ENCODE data around the gene DNASE1L3. TPM values are rescaled to one million over a fixed set of nuclear protein-coding genes. Genes with fewer than 3 reads are reported as not detected.

The DNASE1L3 gene
- total RNA-seq, 1 donor from 2014 or later: 1.9 TPM

- intact Hi-C loops (cut with micrococcal nuclease): no loop called here
- no peak for ATAC-seq
Measured at GRCh38 chr3:58184309-58184981, 26.3 kb downstream of the DNASE1L3 start.

GRCh38 chr3:58183891-58184290 is 26.9 kb downstream of the DNASE1L3 start:
- ATAC-seq (no peak), DNase-seq (no peak)
- intact Hi-C loops (cut with micrococcal nuclease): no loop called here

More at GRCh38 chr3:58184309-58184981, 26.3 kb downstream of the DNASE1L3 start:
- DNase-seq: no peak

- intact Hi-C loops (cut with micrococcal nuclease): no loop called here
- ATAC-seq (no peak), DNase-seq (no peak)
Measured at GRCh38 chr3:58183221-58183620, 27.6 kb downstream of the DNASE1L3 start.

GRCh38 chr3:58180940-58181587 is 29.7 kb downstream of the DNASE1L3 start:
- intact Hi-C loops (cut with micrococcal nuclease): no loop called here
- ATAC-seq (no peak), DNase-seq (no peak)

DNA sequence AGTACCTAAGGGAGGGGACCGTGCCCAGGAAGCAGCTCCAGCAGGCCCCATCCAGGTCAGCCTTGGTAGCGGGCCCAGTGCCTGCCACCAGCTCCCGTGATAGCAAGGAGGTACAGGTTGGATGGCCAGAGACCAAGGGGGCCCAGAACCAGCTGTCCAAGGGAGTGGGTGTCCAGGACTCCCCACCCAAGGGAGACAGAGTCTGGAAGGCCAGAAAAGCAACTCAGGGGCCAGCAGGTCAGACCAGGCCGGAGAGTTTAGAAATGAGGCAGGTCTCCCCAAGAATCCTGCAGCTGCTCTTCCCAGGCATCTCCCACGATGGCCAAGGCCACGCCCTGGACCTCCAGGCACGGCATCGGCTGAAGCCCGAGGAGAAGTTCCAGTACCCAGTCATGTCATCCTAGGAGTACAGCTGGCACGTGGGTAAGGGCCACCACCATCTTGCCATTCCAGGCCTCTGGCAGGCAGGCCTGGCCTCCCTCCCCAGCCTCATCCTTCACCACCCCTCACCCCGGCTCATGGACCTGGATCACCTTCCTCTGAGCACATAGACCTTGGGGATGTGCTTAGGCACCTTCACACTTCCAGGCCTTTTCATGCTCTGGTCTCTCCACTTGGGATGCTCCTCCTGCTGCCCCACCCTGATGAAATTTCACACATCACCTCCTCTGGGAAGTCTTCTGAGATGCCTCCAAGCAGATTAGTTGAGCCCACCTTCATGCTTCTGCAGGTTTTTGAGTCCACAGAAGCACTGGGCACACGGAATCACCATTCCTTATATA is 30.5 kb downstream of the DNASE1L3 start:
- intact Hi-C loops (cut with micrococcal nuclease): no loop called here
- DNase-seq (no peak), ATAC-seq (no peak)

- ATAC-seq: no peak
- intact Hi-C loops (cut with micrococcal nuclease): no loop called here
- no peak for DNase-seq
Measured at GRCh38 chr3:58179235-58180098, 31.3 kb downstream of the DNASE1L3 start.

DNA sequence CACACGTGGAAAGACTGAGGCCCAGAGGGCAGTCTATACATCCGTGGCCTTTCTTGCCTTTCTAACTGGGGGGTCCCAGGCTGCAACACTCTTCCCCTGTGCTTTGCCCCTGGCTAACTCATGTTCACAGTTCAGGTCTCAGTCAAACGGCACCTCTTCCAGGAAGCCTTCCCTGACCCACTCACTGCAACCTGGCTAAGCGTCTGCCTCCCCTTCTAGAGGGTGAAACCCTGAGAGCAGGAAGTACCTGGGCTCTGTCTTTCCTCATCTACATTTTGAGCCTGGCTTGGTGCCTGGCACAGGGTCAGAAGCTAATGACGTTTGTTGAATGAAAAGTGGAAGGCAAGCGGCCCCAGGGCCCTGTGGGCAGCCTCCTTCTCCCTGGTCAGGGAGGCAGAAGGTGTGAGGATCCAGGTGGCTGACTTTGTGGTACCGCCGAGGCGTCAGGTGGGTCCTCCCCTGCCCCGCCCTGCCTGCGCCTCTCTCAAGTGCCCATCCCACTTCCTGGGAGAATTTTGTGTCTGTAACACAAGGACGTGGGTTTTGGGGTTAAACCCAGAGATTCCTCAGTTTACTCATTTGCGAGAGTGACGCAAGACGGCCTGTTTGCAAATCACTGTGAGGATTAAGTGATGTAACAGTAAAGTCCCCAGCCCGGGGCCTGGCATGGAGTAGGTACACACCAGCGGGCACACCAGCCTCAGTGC is 32.1 kb downstream of the DNASE1L3 start:
- intact Hi-C loops (cut with micrococcal nuclease): no loop called here
- no peak for ATAC-seq

GRCh38 chr3:58177747-58178527 is 32.8 kb downstream of the DNASE1L3 start:
- peak; percentile 93 for DNase-seq
- peak; percentile 80 for ATAC-seq
- intact Hi-C loops (cut with micrococcal nuclease): no loop called here

More for the DNA sequence above, 32.1 kb downstream of the DNASE1L3 start:
- DNase-seq: no peak

- intact Hi-C loops (cut with micrococcal nuclease): no loop called here
- ATAC-seq: no peak
Measured at GRCh38 chr3:58176827-58177489, 33.8 kb downstream of the DNASE1L3 start.

DNA sequence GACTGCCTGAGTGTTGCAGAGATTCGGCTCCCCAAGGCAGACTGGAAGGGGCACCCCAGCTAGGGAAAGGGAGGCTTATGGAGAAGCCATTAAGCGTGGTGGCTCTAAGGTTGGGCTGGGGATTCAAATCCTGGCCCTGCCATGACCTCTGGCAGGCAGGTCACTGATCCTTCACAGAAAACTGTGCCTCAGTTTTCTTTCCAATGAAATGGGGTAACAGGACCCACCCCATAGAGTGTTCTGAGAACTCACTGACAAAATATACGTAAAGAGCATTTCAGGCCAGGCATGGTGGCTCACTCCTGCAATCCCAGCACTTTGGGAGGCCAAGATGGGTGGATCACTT is 34.6 kb downstream of the DNASE1L3 start:
- no peak for DNase-seq
- ATAC-seq: no peak
- intact Hi-C loops (cut with micrococcal nuclease): no loop called here

More at GRCh38 chr3:58176827-58177489, 33.8 kb downstream of the DNASE1L3 start:
- no peak for DNase-seq

DNA sequence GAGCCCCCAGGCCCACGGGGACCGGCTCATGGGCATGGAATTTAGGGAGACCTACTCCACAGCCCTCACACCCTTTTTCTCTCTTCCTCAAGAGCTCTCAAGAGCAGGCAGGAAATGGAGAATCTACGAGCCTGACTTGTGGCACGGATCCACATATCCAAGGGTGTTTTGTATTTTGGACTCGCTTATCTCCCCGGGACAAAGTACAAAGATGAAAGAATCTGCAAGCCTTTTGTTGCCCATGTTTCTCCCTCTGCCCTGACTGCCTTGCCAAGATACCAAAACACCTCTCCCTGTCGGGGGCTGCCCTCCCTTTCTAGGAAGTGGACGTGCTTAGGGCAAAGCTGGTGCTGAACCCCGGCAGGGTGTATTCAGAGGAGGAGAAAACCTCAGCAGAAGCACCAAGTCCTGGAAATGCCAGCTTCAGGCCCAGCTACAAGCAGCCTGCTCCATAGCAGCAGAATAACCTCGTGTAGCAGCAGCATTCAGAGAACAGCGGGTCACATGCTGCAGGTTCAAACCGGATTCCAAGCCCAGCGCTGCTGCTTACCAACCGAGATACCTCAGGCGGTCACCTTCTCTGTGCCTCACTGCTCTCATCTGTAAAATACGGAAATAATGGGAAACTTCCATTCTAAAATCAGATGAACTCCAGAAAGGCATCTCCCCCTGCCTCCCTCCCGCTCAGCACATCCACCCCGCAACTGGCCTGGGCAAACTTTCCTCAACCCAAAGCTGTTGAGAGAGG is 35.2 kb downstream of the DNASE1L3 start:
- no peak for DNase-seq
- ATAC-seq: peak; percentile 22
- intact Hi-C loops (cut with micrococcal nuclease): no loop called here

GRCh38 chr3:58175187-58175436 is 35.7 kb downstream of the DNASE1L3 start:
- no peak for DNase-seq
- no peak for ATAC-seq
- intact Hi-C loops (cut with micrococcal nuclease): no loop called here

DNA sequence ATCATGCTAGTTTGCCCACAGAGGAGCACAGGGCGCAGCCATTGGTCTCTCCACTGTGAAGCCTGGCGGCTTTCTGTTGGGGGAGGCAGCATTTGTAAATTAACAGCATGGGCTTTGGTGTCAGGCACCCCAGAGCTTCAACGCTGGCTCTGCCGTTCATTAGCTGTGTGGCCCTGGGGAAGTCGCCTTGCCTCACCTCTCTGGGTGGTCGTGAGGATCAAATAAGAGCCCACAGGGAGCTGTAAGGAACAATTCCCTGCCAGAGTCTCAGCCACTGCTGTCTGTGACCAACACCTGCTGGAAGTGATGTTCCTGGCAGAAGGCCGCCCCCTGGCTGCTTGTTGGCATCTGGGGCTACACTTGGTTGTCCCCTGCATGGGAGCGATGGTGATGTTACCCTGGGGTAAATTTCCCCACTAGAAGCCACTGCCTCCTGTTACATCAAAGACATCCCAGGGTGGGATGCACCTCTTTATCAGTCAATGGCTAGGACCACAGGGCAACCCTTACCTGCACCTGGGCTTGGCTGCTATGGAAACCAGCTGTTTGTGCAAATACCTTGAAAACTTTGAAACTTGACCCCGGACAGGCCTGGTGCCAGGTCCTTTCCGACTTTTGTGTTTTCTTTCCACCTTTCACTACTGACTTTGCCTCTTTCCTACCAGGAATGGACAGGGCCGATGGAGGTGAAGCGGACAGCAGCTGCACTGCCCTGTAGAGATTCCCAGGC is 36.9 kb downstream of the DNASE1L3 start:
- peak; percentile 78 for DNase-seq
- intact Hi-C loops (cut with micrococcal nuclease): no loop called here
- peak; percentile 53 for ATAC-seq

- intact Hi-C loops (cut with micrococcal nuclease): no loop called here
- DNase-seq (no peak), ATAC-seq (no peak)
Measured at GRCh38 chr3:58173029-58173668, 37.6 kb downstream of the DNASE1L3 start.

DNA sequence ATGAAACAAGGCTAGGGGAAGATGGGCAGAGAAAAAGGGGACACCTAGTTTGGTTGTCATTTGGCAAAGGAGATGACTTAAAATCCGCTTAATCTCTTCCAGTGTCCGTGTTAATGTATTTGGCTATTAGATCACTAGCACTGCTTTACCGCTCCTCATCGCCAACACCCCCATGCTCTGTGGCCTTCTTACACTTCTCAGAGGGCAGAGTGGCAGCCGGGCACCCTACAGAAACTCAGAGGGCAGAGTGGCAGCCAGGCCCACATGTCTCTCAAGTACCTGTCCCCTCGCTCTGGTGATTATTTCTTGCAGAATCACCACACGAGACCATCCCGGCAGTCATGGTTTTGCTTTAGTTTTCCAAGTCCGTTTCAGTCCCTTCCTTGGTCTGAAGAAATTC is 39.6 kb downstream of the DNASE1L3 start:
- intact Hi-C loops (cut with micrococcal nuclease): no loop called here
- ATAC-seq: no peak
- DNase-seq: no peak

DNA sequence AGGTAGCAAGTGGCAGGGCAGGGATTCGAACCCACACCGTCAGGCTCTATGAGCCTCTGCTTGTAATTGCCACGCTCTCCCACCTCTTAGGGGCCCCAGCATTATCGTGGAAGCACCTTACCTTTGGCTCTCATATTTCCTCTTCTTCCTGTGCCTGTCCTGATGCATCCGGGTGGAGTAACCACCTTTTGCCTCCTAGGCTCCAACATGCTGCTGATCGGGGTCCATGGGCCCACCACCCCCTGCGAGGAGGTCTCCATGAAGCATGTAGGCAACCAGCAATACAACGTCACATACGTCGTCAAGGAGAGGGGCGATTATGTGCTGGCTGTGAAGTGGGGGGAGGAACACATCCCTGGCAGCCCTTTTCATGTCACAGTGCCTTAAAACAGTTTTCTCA is 40.4 kb downstream of the DNASE1L3 start:
- DNase-seq (no peak), ATAC-seq (no peak)
- intact Hi-C loops (cut with micrococcal nuclease): no loop called here

All from left ventricle myocardium superior (tissue), 1 donor.